ENCODE results near the gene SPATS2L.

DNA sequence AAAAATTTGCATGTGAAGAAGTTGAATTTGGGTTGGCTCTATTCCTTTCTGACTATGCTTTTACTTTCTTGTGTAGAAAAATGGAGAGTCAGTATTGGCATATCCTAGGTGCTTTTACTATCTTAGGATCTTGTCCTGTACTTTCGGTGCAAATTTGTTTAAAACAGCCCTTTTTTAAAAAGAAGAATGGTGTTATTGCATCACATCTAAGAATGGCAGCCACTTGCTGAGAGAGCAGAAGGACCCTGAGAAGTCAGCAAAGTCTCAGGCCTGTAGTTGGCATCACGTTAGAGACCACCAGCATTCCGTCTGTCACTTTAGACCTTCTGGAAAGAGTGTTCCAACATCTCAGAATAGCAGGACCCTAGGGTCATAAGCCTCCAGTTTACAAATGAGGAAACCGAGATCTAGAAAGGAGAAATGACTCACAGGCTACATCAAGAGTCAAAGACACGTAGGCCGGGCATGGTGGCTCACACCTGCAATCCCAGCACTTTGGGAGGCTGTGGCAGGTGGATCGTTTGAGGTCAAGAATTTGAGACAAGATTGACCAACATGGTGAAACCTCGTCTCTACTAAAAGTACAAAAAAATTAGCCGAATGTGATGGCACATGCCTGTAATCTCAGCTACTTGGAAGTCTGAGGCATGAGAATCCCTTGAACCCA, 42.5 kb downstream of the SPATS2L start:
- no peak for TF ChIP-seq POLR2A (IDR thresholded peaks at IDR 0.05)
- TF ChIP-seq, protein P1, sequence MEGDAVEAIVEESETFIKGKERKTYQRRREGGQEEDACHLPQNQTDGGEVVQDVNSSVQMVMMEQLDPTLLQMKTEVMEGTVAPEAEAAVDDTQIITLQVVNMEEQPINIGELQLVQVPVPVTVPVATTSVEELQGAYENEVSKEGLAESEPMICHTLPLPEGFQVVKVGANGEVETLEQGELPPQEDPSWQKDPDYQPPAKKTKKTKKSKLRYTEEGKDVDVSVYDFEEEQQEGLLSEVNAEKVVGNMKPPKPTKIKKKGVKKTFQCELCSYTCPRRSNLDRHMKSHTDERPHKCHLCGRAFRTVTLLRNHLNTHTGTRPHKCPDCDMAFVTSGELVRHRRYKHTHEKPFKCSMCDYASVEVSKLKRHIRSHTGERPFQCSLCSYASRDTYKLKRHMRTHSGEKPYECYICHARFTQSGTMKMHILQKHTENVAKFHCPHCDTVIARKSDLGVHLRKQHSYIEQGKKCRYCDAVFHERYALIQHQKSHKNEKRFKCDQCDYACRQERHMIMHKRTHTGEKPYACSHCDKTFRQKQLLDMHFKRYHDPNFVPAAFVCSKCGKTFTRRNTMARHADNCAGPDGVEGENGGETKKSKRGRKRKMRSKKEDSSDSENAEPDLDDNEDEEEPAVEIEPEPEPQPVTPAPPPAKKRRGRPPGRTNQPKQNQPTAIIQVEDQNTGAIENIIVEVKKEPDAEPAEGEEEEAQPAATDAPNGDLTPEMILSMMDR (IDR thresholded peaks at IDR 0.05): no peak
- TF ChIP-seq POLR2AphosphoS5 (IDR thresholded peaks at IDR 0.05): no peak

Data from prostate gland (tissue), 2 donors.